DND-41 (cell line): ENCODE data around the gene HGFAC.
A peak's percentile ranks its signal among the peaks of the same experiment; 100 is the strongest.

Experiments used
- ATAC-seq: fragments of 200-7000 bp; cut with Tn5 transposase; 3 replicates; pipeline ENCODE4 v1.9.1; 2021; ENCODE audit warnings: low read depth; ENCODE audit not compliant: insufficient read depth
- DNase-seq: peaks from one replicate; pipeline ENCODE4 v3.0.0-alpha.2; 2020
- H2AFZ ChIP-seq: 2 replicates; pipeline ENCODE4 v1.6.0; 2012; ENCODE audit warnings: low read depth, low read length
- H3K27ac ChIP-seq: 2 replicates; pipeline ENCODE4 v1.5.1; 2012; ENCODE audit warnings: low read length, inconsistent platforms
- H3K27me3 ChIP-seq: fragments of 200-600 bp; sonication (generic); 2 replicates; pipeline ENCODE4 v1.6.0; 2012; ENCODE audit warnings: low read length, mild to moderate bottlenecking, inconsistent platforms; ENCODE audit not compliant: insufficient read depth, poor library complexity
- H3K36me3 ChIP-seq: 2 replicates; pipeline ENCODE4 v1.5.1; 2012; ENCODE audit warnings: low read length, inconsistent platforms; ENCODE audit not compliant: insufficient read depth
- H3K4me1 ChIP-seq: 2 replicates; pipeline ENCODE4 v1.5.1; 2012; ENCODE audit warnings: mild to moderate bottlenecking, low read length; ENCODE audit not compliant: insufficient read depth
- H3K4me2 ChIP-seq: 2 replicates; pipeline ENCODE4 v1.6.0; 2012; ENCODE audit warnings: mild to moderate bottlenecking, moderate library complexity, low read length, inconsistent platforms; ENCODE audit not compliant: insufficient read depth
- H3K4me3 ChIP-seq, 2 experiments: fragments of 200-600 bp in 1 of 2; shearing (Covaris generic) in 1 of 2; 2 replicates each; pipeline ENCODE4 v1.5.1; 2012 to 2016; ENCODE audit warnings: inconsistent platforms in 2 of 2, low read length in 2 of 2, mild to moderate bottlenecking in 2 of 2, low read depth in 1 of 2, moderate library complexity in 1 of 2
- H3K79me2 ChIP-seq: 2 replicates; pipeline ENCODE4 v1.6.0; 2012; ENCODE audit warnings: low read length, inconsistent platforms; ENCODE audit not compliant: insufficient read depth
- H3K9ac ChIP-seq: 2 replicates; pipeline ENCODE4 v1.6.0; 2012; ENCODE audit warnings: low read depth, mild to moderate bottlenecking, inconsistent platforms, low read length, moderate library complexity
- H3K9me3 ChIP-seq: 2 replicates; pipeline ENCODE4 v1.5.1; 2012; ENCODE audit warnings: low read length, moderate library complexity, mild to moderate bottlenecking, inconsistent platforms; ENCODE audit not compliant: insufficient read depth, severe bottlenecking
- H4K20me1 ChIP-seq: 2 replicates; pipeline ENCODE4 v1.6.0; 2012; ENCODE audit warnings: low read length; ENCODE audit not compliant: insufficient read depth
- EZH2 ChIP-seq: IDR thresholded peaks from 3 replicates; pipeline ENCODE4 v1.6.1; 2012; ENCODE audit warnings: borderline replicate concordance, low read depth, mild to moderate bottlenecking, moderate library complexity, low read length, inconsistent platforms; ENCODE audit not compliant: severe bottlenecking
- TF ChIP-seq, protein P1 (sequence below): IDR thresholded peaks from 2 replicates; pipeline ENCODE4 v1.5.1; 2012; ENCODE audit warnings: borderline replicate concordance, low read length, moderate library complexity, mild to moderate bottlenecking; ENCODE audit not compliant: poor library complexity, severe bottlenecking; ENCODE audit errors: extremely low read depth

The HGFAC gene

DNA sequence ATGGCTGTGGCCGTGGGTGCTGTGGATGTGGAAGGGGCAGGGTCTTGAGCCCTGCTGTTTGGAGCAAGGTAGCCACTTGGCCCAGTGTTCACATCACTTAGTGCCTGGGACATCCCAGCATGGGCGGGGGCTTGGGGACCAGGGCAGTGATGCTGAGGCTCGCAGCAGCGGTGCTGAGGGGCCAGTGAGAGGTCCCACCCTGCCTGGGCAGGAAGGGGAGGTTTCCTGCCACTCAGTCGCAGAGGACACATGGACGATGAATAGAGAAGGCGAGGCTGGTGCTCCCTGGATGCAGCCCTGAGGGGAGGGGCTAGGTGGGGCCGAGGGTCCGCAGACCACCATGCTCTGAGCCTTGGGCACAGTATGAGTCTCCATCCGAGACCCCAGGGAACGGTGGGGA is 47.1 kb downstream of the HGFAC start:
- no peak for TF ChIP-seq EZH2
- TF ChIP-seq, protein P1, sequence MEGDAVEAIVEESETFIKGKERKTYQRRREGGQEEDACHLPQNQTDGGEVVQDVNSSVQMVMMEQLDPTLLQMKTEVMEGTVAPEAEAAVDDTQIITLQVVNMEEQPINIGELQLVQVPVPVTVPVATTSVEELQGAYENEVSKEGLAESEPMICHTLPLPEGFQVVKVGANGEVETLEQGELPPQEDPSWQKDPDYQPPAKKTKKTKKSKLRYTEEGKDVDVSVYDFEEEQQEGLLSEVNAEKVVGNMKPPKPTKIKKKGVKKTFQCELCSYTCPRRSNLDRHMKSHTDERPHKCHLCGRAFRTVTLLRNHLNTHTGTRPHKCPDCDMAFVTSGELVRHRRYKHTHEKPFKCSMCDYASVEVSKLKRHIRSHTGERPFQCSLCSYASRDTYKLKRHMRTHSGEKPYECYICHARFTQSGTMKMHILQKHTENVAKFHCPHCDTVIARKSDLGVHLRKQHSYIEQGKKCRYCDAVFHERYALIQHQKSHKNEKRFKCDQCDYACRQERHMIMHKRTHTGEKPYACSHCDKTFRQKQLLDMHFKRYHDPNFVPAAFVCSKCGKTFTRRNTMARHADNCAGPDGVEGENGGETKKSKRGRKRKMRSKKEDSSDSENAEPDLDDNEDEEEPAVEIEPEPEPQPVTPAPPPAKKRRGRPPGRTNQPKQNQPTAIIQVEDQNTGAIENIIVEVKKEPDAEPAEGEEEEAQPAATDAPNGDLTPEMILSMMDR = no peak
- H3K27me3 ChIP-seq = no peaks in the 10 kb centered on the region
- no peak for ATAC-seq

DNA sequence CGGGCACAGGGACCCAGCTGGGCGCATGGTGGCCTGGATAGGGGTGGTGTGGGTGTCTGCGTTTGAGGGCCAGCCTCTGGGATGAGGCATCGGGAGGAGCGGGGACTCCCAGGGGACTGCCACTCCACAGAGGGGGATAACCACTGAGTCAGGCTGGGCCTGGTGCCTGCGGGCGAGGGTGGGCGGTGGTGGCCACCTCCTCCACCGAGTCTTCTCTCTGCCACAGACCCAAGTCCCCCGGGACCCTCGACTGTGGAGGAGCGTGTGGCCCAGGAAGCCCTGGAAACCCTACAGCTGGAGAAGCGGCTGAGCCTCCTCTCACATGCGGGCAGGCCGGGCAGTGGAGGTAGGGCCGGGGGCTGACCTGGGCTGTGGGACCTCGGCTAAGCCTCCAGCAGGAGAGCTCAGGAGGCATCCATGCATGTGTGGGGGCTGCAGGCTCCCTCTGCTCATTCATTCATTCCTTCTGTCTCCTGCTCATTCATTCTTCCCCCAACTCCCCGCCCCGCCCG is 47.7 kb downstream of the HGFAC start:
- no peak overlapping the region for H3K4me2 ChIP-seq
- H3K27ac ChIP-seq = no peak overlapping the region
- no peak overlapping the region for H3K9ac ChIP-seq
- H2AFZ ChIP-seq = no peak overlapping the region
- DNase-seq = peak; percentile 33
- H3K36me3 ChIP-seq = no peaks in the 10 kb centered on the region
- H3K9me3 ChIP-seq = no peaks in the 10 kb centered on the region
- H3K4me1 ChIP-seq = no peaks in the 10 kb centered on the region
- ATAC-seq = peak; percentile 48
- H4K20me1 ChIP-seq = peaks cover 23% of the 10 kb centered on the region
- H3K79me2 ChIP-seq = no peaks in the 10 kb centered on the region
- TF ChIP-seq, protein P1 = no peak
- no peak for TF ChIP-seq EZH2
- no peak overlapping the region for H3K4me3 ChIP-seq
- no peaks in the 10 kb centered on the region for H3K27me3 ChIP-seq

More for the DNA sequence above, 47.1 kb downstream of the HGFAC start:
- Histone ChIP-seq H3K79me2 (no peaks in the 10 kb centered on the region), H4K20me1 (peaks cover 21% of the 10 kb centered on the region), H3K4me3 (no peak overlapping the region), H3K9me3 (no peaks in the 10 kb centered on the region), H3K36me3 (no peaks in the 10 kb centered on the region), H3K4me1 (no peaks in the 10 kb centered on the region), H3K27ac (no peak overlapping the region), H2AFZ (no peak overlapping the region), H3K4me2 (no peak overlapping the region), H3K9ac (no peak overlapping the region)
- no peak for DNase-seq

DNA sequence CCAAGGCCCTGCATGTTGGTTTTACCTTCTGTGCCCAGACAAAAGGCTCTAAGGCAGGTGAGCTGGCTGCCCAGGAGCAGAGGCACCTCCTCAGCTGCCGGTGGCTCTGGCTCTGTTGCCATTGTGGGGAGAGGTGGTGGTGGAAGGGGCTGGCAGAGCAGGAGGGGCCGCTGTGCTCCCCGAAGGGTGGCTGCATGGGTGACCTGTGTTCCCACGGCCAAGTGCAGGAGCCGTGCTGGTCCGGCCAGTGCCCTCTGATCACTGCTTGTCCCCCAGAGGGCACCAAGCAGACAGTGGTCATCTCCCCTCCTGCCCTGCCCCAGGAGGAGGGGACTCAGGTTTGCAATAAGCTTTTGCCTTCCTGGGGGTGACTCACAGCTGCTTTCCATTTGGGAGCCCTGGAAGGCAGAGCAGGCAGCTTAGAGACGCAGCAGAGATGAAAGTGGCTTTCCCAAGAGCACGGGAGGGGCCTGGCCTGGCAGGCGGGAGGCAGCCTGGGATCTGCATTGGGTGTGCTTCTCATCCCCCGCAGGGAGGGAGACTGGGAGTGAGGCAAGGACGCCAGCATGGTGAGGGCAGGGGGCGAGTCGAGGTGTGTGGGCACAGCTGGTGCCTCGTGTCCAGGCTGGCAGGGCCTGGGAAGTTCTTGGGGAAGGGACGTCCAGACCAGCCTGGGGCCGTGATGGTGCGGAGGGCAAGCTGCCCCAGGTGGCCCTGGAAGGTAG is 50.1 kb downstream of the HGFAC start:
- H3K4me3 ChIP-seq = no peak overlapping the region
- TF ChIP-seq EZH2 = no peak
- TF ChIP-seq, protein P1 = no peak
- no peak overlapping the region for H3K27ac ChIP-seq
- no peak overlapping the region for H3K9ac ChIP-seq
- DNase-seq (no peak), ATAC-seq (no peak)
- H3K27me3 ChIP-seq = no peaks in the 10 kb centered on the region
- H3K36me3 ChIP-seq = no peaks in the 10 kb centered on the region
- H2AFZ ChIP-seq = no peak overlapping the region
- peaks cover 41% of the 10 kb centered on the region for H4K20me1 ChIP-seq
- H3K79me2 ChIP-seq = no peaks in the 10 kb centered on the region
- H3K4me2 ChIP-seq = no peak overlapping the region
- H3K4me1 ChIP-seq = no peaks in the 10 kb centered on the region
- H3K9me3 ChIP-seq = no peaks in the 10 kb centered on the region
